ENCODE data around the gene OMD.

OMD gene

DNA sequence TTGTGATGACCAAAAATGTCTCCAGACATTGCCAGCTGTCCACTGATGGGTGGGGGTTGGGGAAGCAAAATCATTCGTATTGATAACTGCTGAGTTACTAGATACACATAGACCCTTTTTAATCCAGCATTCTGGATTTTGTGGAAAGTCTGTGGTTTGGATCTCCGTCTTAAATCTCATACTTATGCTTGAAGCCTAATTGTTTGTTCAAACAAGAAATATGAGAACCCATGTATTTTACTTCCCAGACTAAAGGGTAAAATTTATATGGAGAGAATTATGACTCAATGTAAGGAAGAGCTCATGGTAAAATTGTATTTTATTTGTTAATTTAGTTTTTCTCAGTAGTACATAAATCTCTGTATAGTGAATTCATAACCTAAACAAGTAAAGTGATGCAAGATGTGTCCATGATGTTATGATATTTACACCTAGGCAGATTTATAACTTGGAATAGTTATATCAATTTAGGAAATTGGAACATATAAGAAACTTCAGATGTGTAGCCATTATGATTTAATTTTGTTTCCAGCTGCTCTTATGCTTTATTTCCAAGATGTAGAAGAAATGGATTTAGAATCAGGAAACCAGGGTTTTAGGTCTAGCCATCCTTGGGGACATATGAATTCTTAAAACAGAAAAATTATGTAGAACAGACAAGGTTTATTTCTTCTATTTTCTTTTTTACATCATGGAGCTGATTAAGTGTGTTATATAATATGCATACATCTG is 15.4 kb downstream of the OMD start:
- no peak for TF ChIP-seq ARNT (IDR thresholded peaks at IDR 0.05)
- no peak for TF ChIP-seq L3MBTL2 (conservative IDR thresholded peaks at IDR 0.05)
- TF ChIP-seq PKNOX1 (IDR thresholded peaks at IDR 0.05) = no peak
- ChIA-PET POLR2A (no interaction called here), CTCF (interaction anchor here (1.0 kb wide), 1 partner anchor 30 kb away, joined by 3 read pairs; no protein-coding TSS in a partner anchor)
- no peak for DNase-seq (ENCODE audit: extremely low spot score)

GRCh38 chr9:92407818-92408217 is 16.5 kb downstream of the OMD start:
- no peak for DNase-seq (ENCODE audit: extremely low spot score)
- TF ChIP-seq ARNT (IDR thresholded peaks at IDR 0.05) (no peak), SP1 (IDR thresholded peaks at IDR 0.05) (no peak), ZNF384 (IDR thresholded peaks at IDR 0.05) (no peak), L3MBTL2 (conservative IDR thresholded peaks at IDR 0.05) (no peak), SUZ12 (IDR thresholded peaks at IDR 0.05) (no peak), FOXM1 (IDR thresholded peaks at IDR 0.05; ENCODE audit: borderline replicate concordance) (no peak), HDGF (IDR thresholded peaks at IDR 0.05; ENCODE audit: borderline replicate concordance) (no peak), FOXK2 (IDR thresholded peaks at IDR 0.05) (no peak)
- POLR2A ChIA-PET = no interaction called here
- CTCF ChIA-PET = interaction anchor here (1.0 kb wide), 1 partner anchor 31 kb away, joined by 3 read pairs; no protein-coding TSS in a partner anchor

DNA sequence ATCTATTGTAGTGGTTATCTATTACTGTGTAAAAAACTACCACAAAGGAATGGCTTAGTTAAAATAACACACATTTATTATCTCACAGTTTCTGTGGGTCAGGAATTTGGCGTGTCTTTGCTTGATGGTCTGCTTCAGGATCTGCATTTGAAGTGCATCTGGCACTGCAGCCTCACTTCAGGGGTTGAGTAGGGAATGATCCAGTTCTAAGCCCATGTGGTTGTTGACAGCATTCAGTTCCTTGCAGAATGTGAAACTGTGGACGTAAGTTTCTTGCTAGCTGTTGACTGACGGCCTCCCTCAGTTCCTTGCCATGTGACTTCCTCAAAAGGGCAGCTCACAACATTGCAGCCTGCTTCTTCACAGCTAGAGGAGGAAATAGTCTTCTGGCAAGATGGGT is 17.8 kb downstream of the OMD start:
- DNase-seq (ENCODE audit: extremely low spot score) = no peak
- no peak for TF ChIP-seq ZNF384 (IDR thresholded peaks at IDR 0.05)
- no peak for TF ChIP-seq FOXK2 (IDR thresholded peaks at IDR 0.05)
- TF ChIP-seq PKNOX1 (IDR thresholded peaks at IDR 0.05) = no peak
- TF ChIP-seq ARNT (IDR thresholded peaks at IDR 0.05) = no peak
- TF ChIP-seq BHLHE40 (IDR thresholded peaks at IDR 0.05; ENCODE audit: borderline replicate concordance) = no peak
- TF ChIP-seq L3MBTL2 (conservative IDR thresholded peaks at IDR 0.05) = no peak
- no peak for TF ChIP-seq CTBP1 (IDR thresholded peaks at IDR 0.05; ENCODE audit: borderline replicate concordance)
- no peak for TF ChIP-seq ELF4 (IDR thresholded peaks at IDR 0.05)
- ChIA-PET CTCF (no interaction called here), POLR2A (no interaction called here)

- DNase-seq (ENCODE audit: extremely low spot score) = no peak
- CTCF ChIA-PET = no interaction called here
- POLR2A ChIA-PET = no interaction called here
- TF ChIP-seq PKNOX1 (IDR thresholded peaks at IDR 0.05) (peak; percentile 63), TARDBP (IDR thresholded peaks at IDR 0.05) (no peak)
These were observed 18.5 kb downstream of the OMD start for GRCh38 chr9:92405818-92406217.

DNA sequence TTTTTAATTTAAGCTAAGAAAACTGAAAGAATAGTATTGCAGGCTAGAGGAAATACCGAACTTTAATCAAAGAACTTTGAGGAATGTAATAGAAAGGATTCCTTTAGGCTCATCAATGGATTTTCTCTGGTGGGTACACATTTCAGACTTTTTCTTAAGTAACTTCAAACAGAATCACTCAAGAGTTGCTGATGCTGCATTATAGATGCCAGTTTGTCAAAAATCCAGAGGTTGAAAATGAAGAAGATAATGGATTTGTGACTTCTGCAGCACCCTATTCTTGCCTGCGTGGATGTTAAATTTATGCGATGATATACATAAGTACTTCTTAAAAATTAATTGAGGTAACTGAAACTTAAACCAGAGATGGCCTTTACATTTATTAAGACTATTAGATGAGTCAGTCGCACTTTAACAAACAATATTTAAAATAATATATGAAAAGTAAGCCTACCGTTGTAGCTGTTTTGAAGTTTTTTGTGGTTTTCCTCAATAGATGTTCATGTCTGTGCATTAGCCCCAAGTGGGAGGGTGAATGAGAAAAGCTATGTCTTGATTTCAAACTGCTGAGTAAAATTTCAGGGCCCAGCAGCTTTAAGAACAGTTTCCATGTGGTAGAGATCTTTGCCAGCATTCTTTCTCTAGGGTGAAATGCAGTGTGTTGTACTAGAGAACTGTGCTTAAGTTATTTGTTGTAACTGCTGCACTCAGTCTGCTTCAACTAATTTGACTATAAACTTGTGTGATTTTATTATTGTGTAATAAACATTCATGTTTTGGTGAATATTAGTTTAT is 20.0 kb downstream of the OMD start, which contains the start of gene OGN:
OGN (minus strand) TSS at position 537 of the 795 bp plus-strand sequence. CDS start 1,171 bp downstream, outside the sequence.
- CTCF ChIA-PET = interaction anchor here (0.7 kb wide), 1 partner anchor 20 kb away, joined by 3 read pairs; no protein-coding TSS in a partner anchor

DNA sequence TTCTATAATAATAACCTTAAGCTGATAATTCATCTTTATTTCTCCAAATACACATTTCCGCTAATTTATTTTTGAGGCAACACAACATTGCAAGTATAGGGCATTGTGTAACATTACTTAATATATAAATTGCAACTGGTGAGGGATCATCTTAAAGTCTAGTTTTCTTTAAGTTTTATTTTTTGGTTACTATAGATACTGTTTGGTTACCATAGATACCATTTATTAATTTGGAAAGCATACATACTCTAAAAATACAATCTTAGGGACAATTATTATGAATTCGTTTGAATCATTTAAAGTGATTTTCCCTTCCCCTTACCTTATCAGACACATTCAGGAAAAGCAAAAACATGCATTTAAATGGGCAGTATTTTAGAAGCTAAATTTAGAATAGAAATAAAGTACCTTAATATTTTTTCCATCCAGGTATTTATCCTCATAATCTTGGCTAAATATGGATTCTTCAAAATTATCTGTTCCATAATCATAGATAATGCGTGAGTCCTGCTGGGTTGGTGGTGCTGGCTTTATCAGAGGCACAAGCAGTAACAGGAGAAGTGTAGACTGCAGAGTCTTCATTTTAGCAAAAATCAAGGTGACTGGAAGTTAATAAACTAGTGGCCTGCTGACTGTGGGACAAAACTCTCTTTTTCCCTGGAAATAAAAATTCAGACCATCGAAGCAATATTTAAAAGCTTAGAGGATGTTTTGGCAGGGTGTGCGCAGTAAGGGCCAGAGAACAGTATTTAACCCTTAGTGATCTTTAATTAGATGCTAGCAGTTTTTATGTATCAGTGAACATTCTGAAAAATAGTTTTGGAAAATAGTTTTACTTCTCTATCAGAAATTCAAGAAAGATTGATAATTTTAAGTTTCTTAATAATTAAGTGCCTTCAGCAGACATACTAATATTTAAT is 21.2 kb downstream of the OMD start:
- CTCF ChIA-PET = interaction anchor here (0.7 kb wide), 1 partner anchor 19 kb away, joined by 3 read pairs; no protein-coding TSS in a partner anchor
- POLR2A ChIA-PET = no interaction called here
- DNase-seq (ENCODE audit: extremely low spot score) = no peak
- TF ChIP-seq TARDBP (IDR thresholded peaks at IDR 0.05) (no peak), ELF4 (IDR thresholded peaks at IDR 0.05) (no peak), L3MBTL2 (conservative IDR thresholded peaks at IDR 0.05) (no peak), NFRKB (IDR thresholded peaks at IDR 0.05) (no peak), SUZ12 (IDR thresholded peaks at IDR 0.05) (no peak), FOXK2 (IDR thresholded peaks at IDR 0.05) (no peak), HDGF (IDR thresholded peaks at IDR 0.05; ENCODE audit: borderline replicate concordance) (no peak), CTBP1 (IDR thresholded peaks at IDR 0.05; ENCODE audit: borderline replicate concordance) (no peak), FOXA1 (IDR thresholded peaks at IDR 0.05) (no peak), PKNOX1 (IDR thresholded peaks at IDR 0.05) (no peak), SP1 (IDR thresholded peaks at IDR 0.05) (no peak), LEF1 (IDR thresholded peaks at IDR 0.05; ENCODE audit: borderline replicate concordance) (no peak), FOXM1 (IDR thresholded peaks at IDR 0.05; ENCODE audit: borderline replicate concordance) (no peak), ZNF384 (IDR thresholded peaks at IDR 0.05) (no peak), ARNT (IDR thresholded peaks at IDR 0.05) (no peak)

More for the DNA sequence above, 20.0 kb downstream of the OMD start, which contains the start of gene OGN:
- DNase-seq (ENCODE audit: extremely low spot score) = no peak
- TF ChIP-seq FOXK2 (IDR thresholded peaks at IDR 0.05) = no peak
- no peak for TF ChIP-seq ELF4 (IDR thresholded peaks at IDR 0.05)
- TF ChIP-seq ZNF384 (IDR thresholded peaks at IDR 0.05) = no peak
- TF ChIP-seq BHLHE40 (IDR thresholded peaks at IDR 0.05; ENCODE audit: borderline replicate concordance) = no peak
- TF ChIP-seq SP1 (IDR thresholded peaks at IDR 0.05) = no peak
- TF ChIP-seq HDGF (IDR thresholded peaks at IDR 0.05; ENCODE audit: borderline replicate concordance) = no peak
- POLR2A ChIA-PET = no interaction called here

All from HEK293T (cell line).